Measurements from ENCODE around the gene RAPGEF4.

DNA sequence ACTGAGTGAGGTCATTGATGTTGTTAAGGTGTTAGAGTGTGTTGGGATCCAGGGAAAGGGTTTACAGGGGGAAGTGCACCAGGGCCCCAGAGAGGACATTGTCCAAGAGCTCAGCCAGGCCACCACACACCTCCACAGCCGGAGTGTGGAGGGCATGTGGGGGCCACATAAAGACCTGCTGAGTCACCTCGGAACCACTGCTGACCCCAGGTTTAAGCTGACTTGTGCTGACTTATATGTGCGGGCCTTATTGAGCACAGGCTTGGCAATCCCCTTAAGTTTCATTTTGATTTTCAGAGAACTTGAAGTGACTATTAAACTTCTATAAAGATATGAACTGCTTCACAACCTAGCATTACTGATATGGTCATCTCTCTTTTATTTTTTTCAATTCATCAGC is 173.8 kb downstream of the RAPGEF4 start:
- TF ChIP-seq POLR2AphosphoS5 (IDR thresholded peaks at IDR 0.05) (no peak), POLR2A (IDR thresholded peaks at IDR 0.05) (no peak), CTCF (IDR thresholded peaks at IDR 0.05) (no peak), EP300 (IDR thresholded peaks at IDR 0.05) (no peak)
